ENCODE measurements around the gene NAP1L4. TPM values are rescaled to one million over a fixed set of nuclear protein-coding genes. Genes with fewer than 3 reads are reported as not detected.

The NAP1L4 gene
- total and polyA plus RNA-seq, 12 donors = 98.5 to 233 (median 182) TPM

GRCh38 chr11:3015796-3016195 is 23.7 kb upstream of the NAP1L4 start:
- Histone ChIP-seq H3K36me3 (peaks cover 0 to 100% (median 65%) of the 10 kb centered on the region in 9 donors), H3K9me3 (no peaks in the 10 kb centered on the region), H3K27ac (peak overlapping the region in 1 of 10 donors; percentile 77), H3K4me3 (no peak overlapping the region), H3K27me3 (no peaks in the 10 kb centered on the region), H3K4me1 (peaks cover 0 to 9% (median 0%) of the 10 kb centered on the region in 9 donors)
- WGBS, 2 donors = 92 to 97% methylated on average over 10 of the region's 10 CpGs
- intact Hi-C loops (cut with DNase I) = no loop called here
- TF ChIP-seq CTCF (IDR thresholded peaks at IDR 0.05) = no peak
- ATAC-seq = no peak
- DNase-seq = no peak

GRCh38 chr11:3014943-3015342 is 22.8 kb upstream of the NAP1L4 start:
- Histone ChIP-seq H3K4me3 (no peak overlapping the region), H3K27ac (peak overlapping the region in 1 of 10 donors; percentile 77), H3K27me3 (no peaks in the 10 kb centered on the region), H3K9me3 (no peaks in the 10 kb centered on the region), H3K4me1 (peaks cover 0 to under 1% (median 0%) of the 10 kb centered on the region in 9 donors), H3K36me3 (peaks cover 0 to 100% (median 69%) of the 10 kb centered on the region in 9 donors)
- 79 to 86% methylated on average over 4 of the region's 4 CpGs for WGBS, 2 donors
- intact Hi-C loops (cut with DNase I) = no loop called here
- TF ChIP-seq CTCF (IDR thresholded peaks at IDR 0.05) = no peak
- ATAC-seq (no peak), DNase-seq (no peak)

- H3K4me1 ChIP-seq = no peaks in the 10 kb centered on the region
- WGBS, 2 donors = 92 to 96% methylated on average over 16 of the region's 16 CpGs
- no peaks in the 10 kb centered on the region for H3K9me3 ChIP-seq
- H3K27me3 ChIP-seq = no peaks in the 10 kb centered on the region
- no peak overlapping the region for H3K4me3 ChIP-seq
- TF ChIP-seq CTCF (IDR thresholded peaks at IDR 0.05) = no peak
- DNase-seq = no peak
- intact Hi-C loops (cut with DNase I) = no loop called here
- H3K27ac ChIP-seq = peak overlapping the region in 1 of 10 donors; percentile 77
- no peak for ATAC-seq
- H3K36me3 ChIP-seq = peaks cover 0 to 100% (median 66%) of the 10 kb centered on the region in 9 donors
These were observed 22.2 kb upstream of the NAP1L4 start for GRCh38 chr11:3014057-3014938.

GRCh38 chr11:3011891-3012885 is 20.1 kb upstream of the NAP1L4 start:
- no peaks in the 10 kb centered on the region for H3K9me3 ChIP-seq
- WGBS, 2 donors = 92 to 94% methylated on average over 31 of the region's 31 CpGs
- H3K27ac ChIP-seq = no peak overlapping the region
- DNase-seq = no peak
- no peak for TF ChIP-seq CTCF (IDR thresholded peaks at IDR 0.05)
- intact Hi-C loops (cut with DNase I) = no loop called here
- H3K36me3 ChIP-seq = peaks cover 0 to 100% (median 47%) of the 10 kb centered on the region in 9 donors
- no peaks in the 10 kb centered on the region for H3K4me1 ChIP-seq
- H3K27me3 ChIP-seq = no peaks in the 10 kb centered on the region
- H3K4me3 ChIP-seq = no peak overlapping the region
- ATAC-seq = peak in 1 of 8 donors; percentile 11

Measured in heart right ventricle (tissue), 16 donors.